ENCODE results near the gene TTC23L. TPM values are rescaled to one million over a fixed set of nuclear protein-coding genes. Genes with fewer than 3 reads are reported as not detected.

Gene TTC23L
- total RNA-seq, 4 donors from 2014 or later: not detected

DNA sequence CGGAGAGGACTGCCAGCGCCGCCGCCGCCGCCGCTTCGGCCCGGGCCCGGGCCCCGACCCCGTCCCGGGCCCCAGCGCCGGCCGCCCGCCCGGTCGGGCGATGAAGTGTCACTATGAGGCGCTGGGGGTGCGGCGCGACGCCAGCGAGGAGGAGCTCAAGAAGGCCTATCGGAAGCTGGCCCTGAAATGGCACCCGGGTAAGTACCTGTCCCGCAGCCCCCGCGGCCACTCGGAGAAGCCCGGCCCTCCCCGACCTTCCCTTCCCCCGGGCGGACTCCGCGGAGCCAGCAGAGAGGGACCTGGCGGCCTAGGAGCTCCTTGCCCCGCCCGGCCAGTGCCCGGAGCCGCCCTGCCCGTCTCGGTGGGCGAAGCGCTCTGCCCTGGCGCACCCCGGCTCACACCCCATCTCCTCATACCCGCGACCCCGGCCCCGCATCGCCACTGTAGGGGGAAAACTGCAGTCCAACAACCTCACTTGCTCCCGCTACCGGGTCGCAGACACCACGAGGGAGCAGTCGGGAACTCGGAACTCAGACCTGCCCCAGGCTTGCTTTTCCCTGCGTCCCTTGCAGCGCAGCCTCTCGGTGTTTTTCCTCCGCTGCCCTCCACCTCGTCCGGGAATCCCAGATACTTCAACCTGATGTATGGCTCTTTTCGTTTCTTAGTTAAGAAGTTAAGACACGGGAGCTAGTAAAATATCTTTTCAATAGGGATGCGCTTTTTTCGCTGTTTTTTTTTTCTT lies 90.9 kb downstream of the TTC23L start:
- intact Hi-C loops (cut with DNase I; ENCODE audit: low total_unique reads): loop anchor here (1.0 to 10.0 kb wide), 3 partner anchors 15 to 1488 kb away; partner anchors contain the start of genes BRIX1, RAD1, RAI14 and TARS1
- ATAC-seq: peak; percentile 87 to 92

DNA sequence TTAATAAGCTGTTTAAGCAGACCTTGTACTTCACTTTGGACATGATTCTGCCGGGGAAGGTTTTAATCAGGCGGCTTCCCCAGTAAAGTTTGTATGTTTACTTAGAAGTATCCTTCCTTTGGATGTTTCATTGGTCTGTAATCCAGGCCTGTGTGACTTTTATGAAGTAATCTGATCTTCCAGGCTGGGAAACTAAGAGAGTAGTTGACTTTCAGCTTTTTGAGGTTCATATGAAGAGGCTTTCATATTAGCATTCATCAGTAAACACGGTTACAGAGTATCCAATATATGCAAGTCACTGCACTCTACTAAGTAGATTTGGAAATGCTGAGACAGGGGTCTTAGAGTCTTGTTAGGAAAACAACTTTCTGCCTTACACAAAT lies 91.5 kb downstream of the TTC23L start:
- DNase-seq (no peak), ATAC-seq (no peak)
- in situ Hi-C loops (cut with MboI; ENCODE audit: low sequenced_read_pairs in 4 of 4): loop anchor here in 1 of 4 donors (25.0 kb wide), 1 partner anchor 1493 kb away; the partner anchor contains the start of gene TARS1
- Histone ChIP-seq H3K9me3 (no peaks in the 10 kb centered on the region), H3K4me3 (peak overlapping the region; percentile 83 to 98 (median 84)), H3K36me3 (peaks cover 0 to 17% of the 10 kb centered on the region in 2 donors), H3K27ac (peak overlapping the region; percentile 94 to 100 (median 96)), H3K27me3 (no peaks in the 10 kb centered on the region), H3K4me1 (peaks cover 11 to 19% of the 10 kb centered on the region in 2 donors)
- intact Hi-C loops (cut with DNase I; ENCODE audit: low total_unique reads): no loop called here
- TF ChIP-seq POLR2A (IDR thresholded peaks at IDR 0.05): no peak
- TF ChIP-seq, protein P1, sequence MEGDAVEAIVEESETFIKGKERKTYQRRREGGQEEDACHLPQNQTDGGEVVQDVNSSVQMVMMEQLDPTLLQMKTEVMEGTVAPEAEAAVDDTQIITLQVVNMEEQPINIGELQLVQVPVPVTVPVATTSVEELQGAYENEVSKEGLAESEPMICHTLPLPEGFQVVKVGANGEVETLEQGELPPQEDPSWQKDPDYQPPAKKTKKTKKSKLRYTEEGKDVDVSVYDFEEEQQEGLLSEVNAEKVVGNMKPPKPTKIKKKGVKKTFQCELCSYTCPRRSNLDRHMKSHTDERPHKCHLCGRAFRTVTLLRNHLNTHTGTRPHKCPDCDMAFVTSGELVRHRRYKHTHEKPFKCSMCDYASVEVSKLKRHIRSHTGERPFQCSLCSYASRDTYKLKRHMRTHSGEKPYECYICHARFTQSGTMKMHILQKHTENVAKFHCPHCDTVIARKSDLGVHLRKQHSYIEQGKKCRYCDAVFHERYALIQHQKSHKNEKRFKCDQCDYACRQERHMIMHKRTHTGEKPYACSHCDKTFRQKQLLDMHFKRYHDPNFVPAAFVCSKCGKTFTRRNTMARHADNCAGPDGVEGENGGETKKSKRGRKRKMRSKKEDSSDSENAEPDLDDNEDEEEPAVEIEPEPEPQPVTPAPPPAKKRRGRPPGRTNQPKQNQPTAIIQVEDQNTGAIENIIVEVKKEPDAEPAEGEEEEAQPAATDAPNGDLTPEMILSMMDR (IDR thresholded peaks at IDR 0.05 in 4 of 5, conservative IDR thresholded peaks at IDR 0.05 in 1 of 5): no peak

More for the DNA sequence above, 90.9 kb downstream of the TTC23L start:
- Histone ChIP-seq H3K9me3 (no peaks in the 10 kb centered on the region), H3K4me1 (peaks cover 11 to 19% of the 10 kb centered on the region in 2 donors), H3K27me3 (no peaks in the 10 kb centered on the region), H3K4me3 (peak overlapping the region; percentile 83 to 98 (median 84)), H3K27ac (peak overlapping the region; percentile 94 to 100 (median 96)), H3K36me3 (peaks cover 0 to 17% of the 10 kb centered on the region in 2 donors)
- peak; percentile 66 to 82 for TF ChIP-seq POLR2A (IDR thresholded peaks at IDR 0.05)
- TF ChIP-seq, protein P1 (IDR thresholded peaks at IDR 0.05 in 4 of 5, conservative IDR thresholded peaks at IDR 0.05 in 1 of 5): no peak
- DNase-seq: peak; percentile 89 to 95
- in situ Hi-C loops (cut with MboI; ENCODE audit: low sequenced_read_pairs in 4 of 4): loop anchor here in 2 of 4 donors (10.0 to 25.0 kb wide), 3 partner anchors 1225 to 1493 kb away; partner anchors contain the start of genes TARS1 (in 2 of the 2), LMBRD2 (in 1 of the 2) and SKP2 (in 1 of the 2)

DNA sequence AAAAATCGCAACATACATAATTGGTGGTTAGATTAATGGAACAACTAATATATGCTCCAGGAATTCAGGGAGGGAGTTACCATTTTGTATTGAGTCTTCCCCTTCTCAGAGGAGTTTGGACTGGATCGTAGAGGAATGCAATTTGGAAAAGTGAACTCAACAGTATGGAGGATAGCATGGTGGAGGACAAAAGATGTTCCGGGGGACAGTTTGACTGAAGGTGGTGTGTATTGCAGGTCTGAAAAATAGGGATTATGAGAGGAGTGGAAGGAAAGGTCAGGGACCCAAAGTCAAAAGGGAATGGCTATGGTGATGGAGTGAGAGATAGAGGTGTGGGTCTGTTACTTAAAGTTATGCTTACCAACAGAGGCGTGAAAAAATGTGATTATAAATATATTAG lies 91.9 kb downstream of the TTC23L start:
- peak overlapping the region; percentile 83 to 98 (median 84) for H3K4me3 ChIP-seq
- TF ChIP-seq POLR2A (IDR thresholded peaks at IDR 0.05): no peak
- no peak for ATAC-seq
- peaks cover 0 to 17% of the 10 kb centered on the region in 2 donors for H3K36me3 ChIP-seq
- H3K27me3 ChIP-seq: no peaks in the 10 kb centered on the region
- in situ Hi-C loops (cut with MboI; ENCODE audit: low sequenced_read_pairs in 4 of 4): loop anchor here in 1 of 4 donors (25.0 kb wide), 1 partner anchor 1494 kb away; the partner anchor contains the start of gene TARS1
- intact Hi-C loops (cut with DNase I; ENCODE audit: low total_unique reads): no loop called here
- peak overlapping the region; percentile 94 to 100 (median 96) for H3K27ac ChIP-seq
- H3K4me1 ChIP-seq: peaks cover 11 to 19% of the 10 kb centered on the region in 2 donors
- H3K9me3 ChIP-seq: no peaks in the 10 kb centered on the region
- no peak for DNase-seq

DNA sequence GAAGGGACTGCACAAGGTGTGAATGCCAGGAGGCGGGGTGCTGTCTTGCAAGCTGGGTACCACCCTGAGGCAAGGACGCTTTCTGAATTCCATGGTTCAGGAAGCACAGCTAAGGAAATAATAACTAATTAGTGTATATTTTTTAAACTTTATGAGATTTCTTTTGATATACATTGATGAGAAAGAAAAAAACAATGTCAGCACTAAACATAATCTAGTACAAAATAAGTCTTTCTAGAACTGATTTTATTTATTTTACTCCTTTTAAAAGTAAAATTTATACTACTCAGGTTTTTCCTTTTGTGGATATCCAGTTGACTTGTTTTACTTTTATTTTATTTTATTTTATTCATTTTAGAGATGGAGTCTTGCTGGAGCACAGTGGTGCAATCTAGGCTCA lies 94.0 kb downstream of the TTC23L start:
- Histone ChIP-seq H3K27me3 (no peaks in the 10 kb centered on the region), H3K4me1 (peaks cover 11 to 19% of the 10 kb centered on the region in 2 donors), H3K27ac (no peak overlapping the region), H3K4me3 (no peak overlapping the region), H3K36me3 (peaks cover 3 to 30% of the 10 kb centered on the region in 2 donors), H3K9me3 (no peaks in the 10 kb centered on the region)
- no peak for TF ChIP-seq POLR2A (IDR thresholded peaks at IDR 0.05)
- TF ChIP-seq, protein P1 (IDR thresholded peaks at IDR 0.05 in 4 of 5, conservative IDR thresholded peaks at IDR 0.05 in 1 of 5): no peak
- ATAC-seq (no peak), DNase-seq (no peak)
- in situ Hi-C loops (cut with MboI; ENCODE audit: low sequenced_read_pairs in 4 of 4): loop anchor here in 1 of 4 donors (25.0 kb wide), 1 partner anchor 1496 kb away; the partner anchor contains the start of gene TARS1
- intact Hi-C loops (cut with DNase I; ENCODE audit: low total_unique reads): no loop called here

DNA sequence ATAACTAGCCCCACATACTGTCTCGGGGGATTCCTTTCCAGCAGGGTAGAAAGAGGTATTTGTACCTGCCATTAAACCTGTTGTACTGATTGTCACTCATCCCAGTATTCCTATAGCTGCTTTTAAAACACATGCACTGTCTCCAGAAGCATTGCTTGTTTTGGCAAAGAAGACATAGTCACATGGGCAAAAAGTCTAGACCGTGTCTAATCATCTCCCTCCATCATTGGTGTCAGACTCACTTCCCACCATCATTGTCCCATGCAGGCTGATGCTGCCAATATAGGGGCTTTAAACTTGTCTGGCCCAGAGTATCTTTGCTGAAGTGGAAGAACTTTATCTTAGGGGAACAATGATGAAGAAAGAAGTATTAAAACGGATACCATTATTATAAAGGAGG lies 103.0 kb downstream of the TTC23L start:
- no peak for ATAC-seq
- Histone ChIP-seq H3K9me3 (no peaks in the 10 kb centered on the region), H3K4me1 (no peaks in the 10 kb centered on the region), H3K36me3 (peaks cover 3 to 89% of the 10 kb centered on the region in 2 donors), H3K4me3 (no peak overlapping the region), H3K27ac (no peak overlapping the region), H3K27me3 (no peaks in the 10 kb centered on the region)
- no peak for TF ChIP-seq POLR2A (IDR thresholded peaks at IDR 0.05)
- TF ChIP-seq, protein P1 (IDR thresholded peaks at IDR 0.05 in 4 of 5, conservative IDR thresholded peaks at IDR 0.05 in 1 of 5): no peak
- DNase-seq: no peak
- intact Hi-C loops (cut with DNase I; ENCODE audit: low total_unique reads): no loop called here
- in situ Hi-C loops (cut with MboI; ENCODE audit: low sequenced_read_pairs in 4 of 4): loop anchor here in 1 of 4 donors (25.0 kb wide), 1 partner anchor 1505 kb away; the partner anchor contains the start of gene TARS1

Data from gastrocnemius medialis (tissue), 4 donors.